Cerebellar cortex (tissue), 1 donor: ENCODE measurements around the gene RNF14.

ENCODE experiments used
- DNase-seq: peaks from one replicate; pipeline ENCODE4 v3.0.0-alpha.2; 2015; ENCODE audit warnings: low spot score

RNF14 gene

GRCh38 chr5:141982626-141983025 is 13.7 kb downstream of the RNF14 start:
- DNase-seq, result no peak

- DNase-seq, result no peak
Measured at GRCh38 chr5:141986072-141986471, 17.2 kb downstream of the RNF14 start.

- no peak for DNase-seq
Measured at GRCh38 chr5:141989720-141990119, 20.8 kb downstream of the RNF14 start.

GRCh38 chr5:141992349-141992963 is 23.6 kb downstream of the RNF14 start:
- peak; percentile 88 for DNase-seq

GRCh38 chr5:141994511-141995136 is 25.7 kb downstream of the RNF14 start:
- no peak for DNase-seq

- DNase-seq, result no peak
Measured at GRCh38 chr5:141995656-141996055, 26.8 kb downstream of the RNF14 start.

- DNase-seq, result no peak
Measured at GRCh38 chr5:141997358-141997960, 28.6 kb downstream of the RNF14 start.

- DNase-seq, result no peak
Measured at GRCh38 chr5:142000173-142000572, 31.3 kb downstream of the RNF14 start.

- DNase-seq, result peak; percentile 57
Measured at GRCh38 chr5:142000704-142001484, 32.0 kb downstream of the RNF14 start.

- no peak for DNase-seq
Measured at GRCh38 chr5:142003266-142003800, 34.4 kb downstream of the RNF14 start.

GRCh38 chr5:142006363-142007236 is 37.7 kb downstream of the RNF14 start:
- no peak for DNase-seq

- no peak for DNase-seq
Measured at GRCh38 chr5:142007237-142007544, 38.3 kb downstream of the RNF14 start.

GRCh38 chr5:142008813-142009212 is 39.9 kb downstream of the RNF14 start:
- no peak for DNase-seq

- DNase-seq, result no peak
Measured at GRCh38 chr5:142009886-142010285, 41.0 kb downstream of the RNF14 start.

- peak; percentile 18 for DNase-seq
Measured at GRCh38 chr5:142011572-142012185, 42.8 kb downstream of the RNF14 start.

- peak; percentile 51 for DNase-seq
Measured at GRCh38 chr5:142012186-142012785, 43.4 kb downstream of the RNF14 start.

- DNase-seq, result peak; percentile 65
Measured at GRCh38 chr5:142012792-142013388, 44.0 kb downstream of the RNF14 start, which contains the start of gene GNPDA1. GNPDA1 (minus strand) TSS chr5:142013027; CDS start chr5:142012035, 992 bp downstream.

GRCh38 chr5:142013734-142014521 is 45.0 kb downstream of the RNF14 start:
- DNase-seq, result peak; percentile 59

GRCh38 chr5:142014911-142015584 is 46.1 kb downstream of the RNF14 start:
- peak; percentile 72 for DNase-seq
